Mesothelial cell of epicardium (in vitro differentiated cells): ENCODE results near the gene ZNF3. TPM values are rescaled to one million over a fixed set of nuclear protein-coding genes. Genes with fewer than 3 reads are reported as not detected.
"Not testable (repeated sequence)": the region's sequence is repeated elsewhere in the genome, so short reads cannot be mapped to it uniquely, and the experiment has no call there.

Source experiments
- DNase-seq, 2 experiments: peaks; one replicate each; pipeline ENCODE4 v3.0.0; 2021; ENCODE audit warnings: low spot score in 2 of 2; ENCODE audit not compliant: unreplicated experiment in 2 of 2
- H3K27ac Mint-ChIP-seq: 2 replicates; pipeline ENCODE4 v1.8.0; 2021; ENCODE audit warnings: mixed read lengths
- H3K27me3 Mint-ChIP-seq: 2 replicates; pipeline ENCODE4 v1.8.0; 2021; ENCODE audit warnings: low read depth, mixed read lengths
- H3K36me3 Mint-ChIP-seq: 2 replicates; pipeline ENCODE4 v1.8.0; 2021; ENCODE audit warnings: mixed read lengths
- H3K4me1 Mint-ChIP-seq: 2 replicates; pipeline ENCODE4 v1.8.0; 2021; ENCODE audit warnings: mixed read lengths
- H3K4me3 Mint-ChIP-seq: 2 replicates; pipeline ENCODE4 v1.8.0; 2021; ENCODE audit warnings: mild to moderate bottlenecking, moderate library complexity, mixed read lengths
- H3K9me3 Mint-ChIP-seq: 2 replicates; pipeline ENCODE4 v1.8.0; 2021; ENCODE audit warnings: mixed read lengths
- total RNA-seq: library from RNA; stranded (reverse); gene quantifications from 3 replicates; pipeline ENCODE4 v1.2.1, GENCODE V29; 2021
- TF ChIP-seq, protein P1 (sequence below): fragments of 200-600 bp; sonication (generic); IDR thresholded peaks from one replicate; pipeline ENCODE4 v1.5.0; 2021; ENCODE audit warnings: antibody characterized with exemption; ENCODE audit not compliant: unreplicated experiment

Gene ZNF3
- 78.6 to 85.9 TPM (median 81.1 TPM) in 3 replicates for total RNA-seq

DNA sequence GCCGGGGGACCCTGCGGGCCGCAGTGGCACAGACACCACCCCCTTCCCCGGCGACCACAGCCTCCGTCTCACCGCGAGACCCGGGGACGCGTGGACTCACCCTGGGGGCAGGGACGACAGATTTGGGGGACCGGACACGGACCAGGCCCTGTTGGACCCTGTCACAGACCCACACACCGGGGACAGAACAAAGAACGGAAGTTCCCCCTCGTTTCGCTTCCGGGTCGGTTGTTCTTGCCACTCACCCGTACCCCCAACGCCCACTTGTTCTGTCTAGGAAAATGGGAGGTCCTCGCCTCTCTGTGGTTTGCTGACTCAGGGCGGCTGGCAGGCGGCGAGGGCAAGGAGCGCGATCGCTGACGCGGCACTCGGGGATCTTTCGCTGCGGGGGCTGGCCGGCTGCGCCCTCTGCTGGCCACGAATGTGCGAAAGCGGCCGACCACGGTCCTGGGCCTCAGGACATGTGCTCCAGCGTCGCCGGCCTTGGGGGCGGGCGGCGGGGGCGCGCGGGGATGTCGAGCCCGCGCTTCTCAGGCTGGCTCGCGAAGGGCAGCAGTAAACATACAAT lies at the start of gene ZNF3:
Gene ZNF3, minus strand, starts transcription at position 189 of the 568 bp plus-strand sequence. CDS start 4,366 bp downstream, outside the sequence.
- H3K4me1 Mint-ChIP-seq, result peaks cover 31% of the 10 kb centered on the region
- H3K36me3 Mint-ChIP-seq, result peaks cover 16% of the 10 kb centered on the region
- H3K9me3 Mint-ChIP-seq, result peaks cover 5% of the 10 kb centered on the region
- TF ChIP-seq, protein P1, sequence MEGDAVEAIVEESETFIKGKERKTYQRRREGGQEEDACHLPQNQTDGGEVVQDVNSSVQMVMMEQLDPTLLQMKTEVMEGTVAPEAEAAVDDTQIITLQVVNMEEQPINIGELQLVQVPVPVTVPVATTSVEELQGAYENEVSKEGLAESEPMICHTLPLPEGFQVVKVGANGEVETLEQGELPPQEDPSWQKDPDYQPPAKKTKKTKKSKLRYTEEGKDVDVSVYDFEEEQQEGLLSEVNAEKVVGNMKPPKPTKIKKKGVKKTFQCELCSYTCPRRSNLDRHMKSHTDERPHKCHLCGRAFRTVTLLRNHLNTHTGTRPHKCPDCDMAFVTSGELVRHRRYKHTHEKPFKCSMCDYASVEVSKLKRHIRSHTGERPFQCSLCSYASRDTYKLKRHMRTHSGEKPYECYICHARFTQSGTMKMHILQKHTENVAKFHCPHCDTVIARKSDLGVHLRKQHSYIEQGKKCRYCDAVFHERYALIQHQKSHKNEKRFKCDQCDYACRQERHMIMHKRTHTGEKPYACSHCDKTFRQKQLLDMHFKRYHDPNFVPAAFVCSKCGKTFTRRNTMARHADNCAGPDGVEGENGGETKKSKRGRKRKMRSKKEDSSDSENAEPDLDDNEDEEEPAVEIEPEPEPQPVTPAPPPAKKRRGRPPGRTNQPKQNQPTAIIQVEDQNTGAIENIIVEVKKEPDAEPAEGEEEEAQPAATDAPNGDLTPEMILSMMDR, result peak; percentile 95
- H3K27me3 Mint-ChIP-seq, result no peaks in the 10 kb centered on the region
- H3K4me3 Mint-ChIP-seq, result peak within 1 kb of the TSS; percentile 96
- peak; percentile 94 to 99 for DNase-seq
- peak within 1 kb of the TSS; percentile 97 for H3K27ac Mint-ChIP-seq

DNA sequence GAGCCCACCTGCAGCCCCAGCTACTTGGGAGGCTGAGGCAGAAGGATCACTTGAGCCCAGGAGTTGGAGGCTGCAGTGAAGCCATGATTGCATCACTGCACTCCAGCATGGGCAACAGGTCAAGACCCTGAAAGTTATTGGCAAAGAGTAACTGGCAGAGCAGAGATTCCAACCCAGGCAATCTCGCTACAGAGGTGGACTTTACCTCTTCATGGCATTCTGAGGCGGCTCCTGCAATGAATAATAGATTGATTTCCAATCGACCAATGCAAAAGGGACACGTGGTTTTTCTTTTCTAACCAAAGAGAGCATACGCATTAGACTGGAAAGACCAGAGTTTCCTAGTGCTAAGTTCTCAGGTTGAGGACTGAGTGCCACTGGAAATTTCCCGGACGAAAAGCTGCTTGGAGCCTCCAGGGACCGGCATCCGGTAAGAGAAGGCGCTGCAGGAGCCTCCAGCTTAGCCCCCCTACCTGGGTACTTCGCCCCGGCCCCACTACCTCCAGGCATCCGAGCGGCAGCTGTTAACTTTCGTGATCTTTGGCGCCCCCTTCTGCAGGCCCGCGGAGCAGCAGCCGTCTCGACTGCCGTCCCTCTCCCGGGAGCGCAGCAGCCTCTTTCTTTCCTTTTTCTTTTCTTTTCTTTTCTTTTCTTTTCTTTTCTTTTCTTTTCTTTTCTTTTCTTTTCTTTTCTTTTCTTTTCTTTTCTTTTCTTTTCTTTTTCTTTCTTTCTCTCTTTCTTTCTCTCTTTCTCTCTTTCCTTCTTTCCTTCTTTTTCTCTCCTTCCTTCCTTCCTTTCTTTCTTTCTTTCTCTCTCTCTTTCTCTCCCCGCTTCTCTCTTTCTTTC lies 49.3 kb upstream of the ZNF3 start:
- H3K4me3 Mint-ChIP-seq, result no peak overlapping the region
- H3K36me3 Mint-ChIP-seq, result no peaks in the 10 kb centered on the region
- peaks cover 22% of the 10 kb centered on the region for H3K4me1 Mint-ChIP-seq
- TF ChIP-seq, protein P1, result peak; percentile 87
- H3K9me3 Mint-ChIP-seq, result no peaks in the 10 kb centered on the region
- H3K27ac Mint-ChIP-seq, result no peak overlapping the region
- peak; percentile 76 to 92 for DNase-seq
- no peaks in the 10 kb centered on the region for H3K27me3 Mint-ChIP-seq

DNA sequence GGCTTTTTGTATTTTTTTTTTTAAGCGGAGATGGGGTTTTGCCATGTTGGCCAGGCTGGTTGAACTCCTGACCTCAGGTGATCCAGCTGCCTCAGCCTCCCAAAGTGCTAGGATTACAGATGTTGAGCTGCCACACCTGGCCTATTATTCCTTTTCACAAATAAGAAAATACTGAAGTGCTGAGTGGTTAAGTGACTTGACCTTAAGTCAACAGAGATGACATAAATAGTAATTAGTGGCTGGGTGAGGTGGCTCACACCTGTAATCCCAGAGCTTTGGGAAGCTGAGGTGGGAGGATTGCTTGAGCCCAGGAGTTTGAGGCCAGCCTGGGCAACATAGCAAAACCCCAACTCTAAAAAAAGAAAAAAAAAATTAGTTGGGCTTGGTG lies 48.7 kb upstream of the ZNF3 start:
- DNase-seq, H3K36me3 Mint-ChIP-seq, H3K27me3 Mint-ChIP-seq, H3K27ac Mint-ChIP-seq, H3K4me3 Mint-ChIP-seq, H3K9me3 Mint-ChIP-seq: not testable (repeated sequence)
- H3K4me1 Mint-ChIP-seq, result peaks cover 25% of the 10 kb centered on the region

DNA sequence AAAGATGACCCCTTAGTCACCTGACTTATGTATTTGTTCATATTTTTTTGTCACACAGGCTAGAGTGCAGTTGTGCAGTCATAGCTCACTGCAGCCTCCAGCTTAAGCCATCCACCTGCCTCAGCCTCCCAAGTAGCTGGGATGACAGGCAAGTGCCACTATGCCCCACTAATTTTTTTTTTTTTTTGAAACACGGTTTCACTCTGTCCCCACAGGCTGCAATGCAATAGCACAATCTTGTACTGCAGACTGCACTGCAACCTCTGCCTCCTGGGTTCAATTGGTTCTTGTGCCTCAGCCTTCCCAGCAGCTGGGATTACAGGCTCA lies 47.1 kb upstream of the ZNF3 start:
- H3K4me3 Mint-ChIP-seq, result peak overlapping the region; percentile 96
- peaks cover 25% of the 10 kb centered on the region for H3K4me1 Mint-ChIP-seq
- TF ChIP-seq, protein P1, result no peak
- H3K27ac Mint-ChIP-seq, result peak overlapping the region; percentile 83
- H3K9me3 Mint-ChIP-seq, result no peaks in the 10 kb centered on the region
- no peaks in the 10 kb centered on the region for H3K27me3 Mint-ChIP-seq
- DNase-seq, result no peak
- H3K36me3 Mint-ChIP-seq, result no peaks in the 10 kb centered on the region

DNA sequence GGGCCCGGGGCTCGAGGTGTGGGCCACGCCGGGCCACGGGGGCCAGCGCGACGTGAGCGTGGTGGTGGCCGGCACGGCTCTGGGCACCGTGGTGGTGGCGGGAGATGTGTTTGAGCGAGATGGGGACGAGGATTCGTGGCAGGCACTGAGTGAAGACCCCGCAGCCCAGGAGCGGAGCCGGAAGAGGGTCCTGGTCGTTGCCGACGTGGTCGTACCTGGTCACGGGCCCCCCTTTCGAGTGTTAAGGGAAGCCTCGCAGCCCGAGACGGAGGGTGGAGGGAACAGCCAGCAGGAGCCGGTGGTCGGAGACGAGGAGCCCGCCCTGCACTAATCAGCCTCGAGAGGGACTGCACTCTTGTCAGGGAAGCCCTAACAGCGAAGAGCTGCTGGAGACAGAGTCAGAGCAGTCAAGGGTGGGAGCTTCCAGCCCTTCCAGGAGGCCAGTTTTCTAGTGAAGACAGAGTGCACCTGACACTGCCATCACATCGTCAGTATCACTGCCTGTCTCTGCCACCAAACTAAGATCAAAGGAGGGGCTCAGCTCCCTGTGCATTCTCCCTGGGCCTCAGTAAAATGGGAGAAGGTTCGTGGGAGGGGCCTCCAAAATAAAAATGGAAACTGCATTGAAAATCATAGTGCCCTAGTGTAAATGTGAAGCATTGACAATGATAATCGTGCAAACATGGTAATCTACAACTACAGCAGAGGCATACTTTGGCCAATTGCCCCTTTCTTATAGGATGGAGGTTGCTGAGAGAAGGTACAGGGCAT lies 46.5 kb upstream of the ZNF3 start:
- peak in 1 of 2 experiments; percentile 59 for DNase-seq
- H3K9me3 Mint-ChIP-seq, result no peaks in the 10 kb centered on the region

More for the DNA sequence above, 46.5 kb upstream of the ZNF3 start:
- Mint-ChIP-seq H3K4me1 (peaks cover 25% of the 10 kb centered on the region), H3K4me3 (peak overlapping the region; percentile 96), H3K27me3 (no peaks in the 10 kb centered on the region), H3K36me3 (no peaks in the 10 kb centered on the region), H3K27ac (peak overlapping the region; percentile 83)
- TF ChIP-seq, protein P1, result no peak
